Pancreas (tissue), 10 donors: ENCODE measurements around the gene NAB2. TPM values are rescaled to one million over a fixed set of nuclear protein-coding genes. Genes with fewer than 3 reads are reported as not detected.
A peak's percentile ranks its signal among the peaks of the same experiment; 100 is the strongest.

Source experiments
- ATAC-seq, 4 donors: fragments of 200-7000 bp; cut with Tn5 transposase; one replicate each; pipeline versions ENCODE4 v1.8.0 to v1.9.1; 2020; ENCODE audit warnings: mild to moderate bottlenecking in 4 of 4, moderate library complexity in 4 of 4
- DNase-seq, 6 donors: peaks; one replicate each; pipeline ENCODE4 v3.0.0-alpha.2; 2020
- FAIRE-seq: peaks from 2 replicates; lab custom pipeline; 2012; peaks lifted over from hg19 to GRCh38; lab: Jason Lieb, UNC
- H3K27ac ChIP-seq, 4 donors: fragments of 200-600 bp; sonication (generic); 1 replicate in 3 of 4; 2 replicates in 1 of 4; pipeline versions ENCODE4 v1.5.0 to v1.8.0; 2020
- H3K27me3 ChIP-seq, 4 donors: fragments of 200-600 bp; one replicate each; pipeline ENCODE4 v1.8.0; 2021
- H3K36me3 ChIP-seq, 3 donors: fragments of 200-600 bp; sonication (generic) in 1 of 3; one replicate each; pipeline versions ENCODE4 v1.5.0 to v1.8.0; 2020 to 2021
- H3K4me1 ChIP-seq, 3 donors: fragments of 200-600 bp; one replicate each; pipeline ENCODE4 v1.8.0; 2021
- H3K4me3 ChIP-seq, 4 donors: fragments of 200-600 bp; sonication (generic) in 2 of 4; one replicate each; pipeline versions ENCODE4 v1.5.0 to v1.8.0; 2020 to 2021
- H3K9me3 ChIP-seq, 4 donors: fragments of 200-600 bp; one replicate each; pipeline ENCODE4 v1.8.0; 2021
- CTCF ChIP-seq, 4 donors: fragments of 200-600 bp; sonication (generic) in 3 of 4; IDR thresholded peaks; one replicate each; pipeline versions ENCODE4 v1.5.0 to v1.8.0; 2021; ENCODE audit warnings: antibody characterized with exemption in 4 of 4
- WGBS, 2 donors: extraction: QIAGEN DNeasy Blood & Tissue Kit; methylation state at CpG; one replicate each; pipeline ENCODE4 v1.1.7; 2013; 5-methylcytosine and 5-hydroxymethylcytosine counted together
- intact Hi-C, 3 donors: fragments of 100-400 bp; cut with DNase I; formaldehyde crosslinking; loops; one replicate each; pipeline versions ENCODE4 v1.11.1 to v1.14.2; 2022
- polyA plus RNA-seq, 2 donors: library from polyadenylated mRNA; stranded (reverse); fragments of 200-250 nt; gene quantifications; one replicate each; pipeline ENCODE4 v1.2.3, GENCODE V29; 2013
- total RNA-seq, 6 donors: library from RNA; stranded (reverse); fragmentation: NEBNext Ultra II Directional in 4 of 6; extraction: Animal tissue kit (Norgen Biotek cat#: 25700) in 4 of 6; gene quantifications; one replicate each; pipeline versions ENCODE4 v1.2.1 to v1.2.4, GENCODE V29; 2021 to 2023
- donor health status: healthy with polysubstance abuse.
- donor health status: DM: no; HTN: no; CAD: no; lungs with moderate emphysema.
- donor health status: DM: no; HTN: no; CAD: no.
- donor health status: control.
- donor health status: control.
- donor health status: Bipolar disorder and iron deficiency.
- donor health status: DM: yes; HTN: yes; CAD: no.
- donor health status: DM: no; HTN: no; CAD: no.
- donor health status: DM: no; HTN: no; CAD: no.
- donor health status: DM: yes; HTN: yes; CAD: no.

NAB2 gene
- total and polyA plus RNA-seq, 8 donors: 2.1 to 21.3 (median 5.6) TPM

GRCh38 chr12:57111031-57111734 is 22.3 kb downstream of the NAB2 start, which contains the start of gene STAT6:
TSS of gene STAT6 (minus strand) at chr12:57111362. CDS start at chr12:57108278, 3,084 bp downstream.
- intact Hi-C loops: loop anchor here in 2 of 3 donors (5.0 kb wide), 2 partner anchors 39 to 44 kb away; no protein-coding TSS in a partner anchor
- Histone ChIP-seq H3K36me3 (peaks cover 0 to 7% (median 0%) of the 10 kb centered on the region in 3 donors), H3K27me3 (no peaks in the 10 kb centered on the region), H3K27ac (peak within 1 kb of the TSS; percentile 96 to 98 (median 97)), H3K4me1 (peaks cover 0 to 11% (median 0%) of the 10 kb centered on the region in 3 donors), H3K4me3 (peak within 1 kb of the TSS; percentile 38 to 71 (median 68)), H3K9me3 (no peaks in the 10 kb centered on the region)
- no peak for TF ChIP-seq CTCF (IDR thresholded peaks at IDR 0.05)
- ATAC-seq (peak; percentile 75 to 84 (median 76)), FAIRE-seq (no peak), DNase-seq (peak in 5 of 6 donors; percentile 75 to 88 (median 79))
- WGBS, 2 donors: 0 to 1% methylated on average over 12 to 13 of the region's 13 CpGs

- no peak for DNase-seq
- intact Hi-C loops: loop anchor here in 2 of 3 donors (5.0 kb wide), 2 partner anchors 40 to 45 kb away; no protein-coding TSS in a partner anchor
- ATAC-seq: peak in 1 of 4 donors; percentile 57
- Histone ChIP-seq H3K4me1 (peaks cover 0 to 11% (median 0%) of the 10 kb centered on the region in 3 donors), H3K27ac (peak overlapping the region in 2 of 4 donors; percentile 97 to 98), H3K27me3 (no peaks in the 10 kb centered on the region), H3K9me3 (no peaks in the 10 kb centered on the region), H3K36me3 (no peaks in the 10 kb centered on the region), H3K4me3 (peak overlapping the region in 1 of 4 donors; percentile 71)
- TF ChIP-seq CTCF (IDR thresholded peaks at IDR 0.05): peak; percentile 46 to 73 (median 64)
- 44 to 59% methylated on average over 9 of the region's 9 CpGs for WGBS, 2 donors
- FAIRE-seq: no peak
These were observed 23.8 kb downstream of the NAB2 start for GRCh38 chr12:57112492-57113294.

- 68 to 71% methylated on average over 5 of the region's 5 CpGs for WGBS, 2 donors
- no peak for FAIRE-seq
- peaks cover 0 to 4% (median 0%) of the 10 kb centered on the region in 3 donors for H3K4me1 ChIP-seq
These were observed 27.8 kb downstream of the NAB2 start for GRCh38 chr12:57116580-57117281.

More at GRCh38 chr12:57116580-57117281, 27.8 kb downstream of the NAB2 start:
- ATAC-seq: no peak
- H3K9me3 ChIP-seq: no peaks in the 10 kb centered on the region
- no peak for TF ChIP-seq CTCF (IDR thresholded peaks at IDR 0.05)
- no peaks in the 10 kb centered on the region for H3K36me3 ChIP-seq
- DNase-seq: no peak
- no peaks in the 10 kb centered on the region for H3K27me3 ChIP-seq
- H3K4me3 ChIP-seq: no peak overlapping the region
- intact Hi-C loops: no loop called here
- H3K27ac ChIP-seq: no peak overlapping the region
